Endothelial cell of umbilical vein (primary cell): ENCODE data around the gene PPM1D.

ENCODE experiments used
- CTCF ChIP-seq, 2 donors: IDR thresholded peaks; 1 replicate in 1 of 2; 2 replicates in 1 of 2; pipeline ENCODE4 v1.5.1; 2011; ENCODE audit warnings: low read length in 2 of 2, mild to moderate bottlenecking in 2 of 2, moderate library complexity in 2 of 2, control low read depth in 1 of 2, inconsistent platforms in 1 of 2, low read depth in 1 of 2; ENCODE audit not compliant: insufficient read depth in 1 of 2; ENCODE audit errors: extremely low read depth in 1 of 2
- EZH2 ChIP-seq: IDR thresholded peaks from 2 replicates; pipeline ENCODE4 v1.6.1; 2012; ENCODE audit warnings: borderline replicate concordance, low read depth, mild to moderate bottlenecking, moderate library complexity, low read length, inconsistent platforms; ENCODE audit not compliant: severe bottlenecking
- JUN ChIP-seq: IDR thresholded peaks from 2 replicates; pipeline ENCODE4 v1.6.1; 2011; ENCODE audit warnings: borderline replicate concordance, low read depth; ENCODE audit not compliant: insufficient read length, insufficient read depth
- MAX ChIP-seq: IDR thresholded peaks from 2 replicates; pipeline ENCODE4 v1.6.1; 2011; ENCODE audit not compliant: insufficient read depth, insufficient read length
- MYC ChIP-seq: IDR thresholded peaks from one replicate; pipeline ENCODE4 v1.6.1; 2011; ENCODE audit warnings: mild to moderate bottlenecking, low read depth, low read length
- POLR2A ChIP-seq: IDR thresholded peaks from 2 replicates; pipeline ENCODE4 v1.6.1; 2012; ENCODE audit warnings: low read depth, mild to moderate bottlenecking, control low read depth, low read length
- POLR2AphosphoS5 ChIP-seq: IDR thresholded peaks from 2 replicates; pipeline ENCODE4 v1.6.1; 2012; ENCODE audit warnings: low read depth, mild to moderate bottlenecking, control low read depth, low read length, moderate library complexity; ENCODE audit not compliant: insufficient read depth

- TF ChIP-seq CTCF (IDR thresholded peaks at IDR 0.05; ENCODE audit: extremely low read depth in 1 of 2, insufficient read depth in 1 of 2, low read depth in 1 of 2, low read length in 2 of 2) = no peak
- no peak for TF ChIP-seq EZH2
- no peak for TF ChIP-seq POLR2A
- no peak for TF ChIP-seq MAX
- TF ChIP-seq POLR2AphosphoS5 = no peak
- TF ChIP-seq MYC = no peak
- no peak for TF ChIP-seq JUN
Observed at GRCh38 chr17:60618080-60618479, 18.1 kb downstream of the PPM1D start.
